Effector memory CD8-positive, alpha-beta T cell (primary cell): ENCODE data around the gene PSMD1.
A peak's percentile ranks its signal among the peaks of the same experiment; 100 is the strongest.

ENCODE experiments used
- ATAC-seq: fragments of 150-1000 bp; cut with Tn5 transposase; replicated peaks from 2 replicates; pipeline ENCODE4 v1.10.0; 2021; ENCODE audit warnings: mild to moderate bottlenecking, moderate library complexity
- DNase-seq, 3 experiments: peaks; one replicate each; pipeline ENCODE4 v3.0.0; 2021
- H3K27ac Mint-ChIP-seq, 2 donors: one replicate each; pipeline ENCODE4 v1.8.0; 2022; ENCODE audit warnings: mild to moderate bottlenecking in 2 of 2, mixed read lengths in 2 of 2, moderate library complexity in 2 of 2
- H3K27me3 Mint-ChIP-seq, 2 donors: one replicate each; pipeline ENCODE4 v1.8.0; 2022; ENCODE audit warnings: mixed read lengths in 2 of 2
- H3K36me3 Mint-ChIP-seq: one replicate; pipeline ENCODE4 v1.8.0; 2022; ENCODE audit warnings: mild to moderate bottlenecking, moderate library complexity, mixed read lengths; ENCODE audit not compliant: insufficient read depth
- H3K4me1 Mint-ChIP-seq, 2 donors: one replicate each; pipeline ENCODE4 v1.8.0; 2022; ENCODE audit warnings: low read depth in 2 of 2, mixed read lengths in 2 of 2
- H3K4me3 Mint-ChIP-seq, 2 donors: one replicate each; pipeline ENCODE4 v1.8.0; 2022; ENCODE audit warnings: mild to moderate bottlenecking in 2 of 2, mixed read lengths in 2 of 2, moderate library complexity in 2 of 2
- H3K9me3 Mint-ChIP-seq, 2 donors: one replicate each; pipeline ENCODE4 v1.8.0; 2022; ENCODE audit warnings: mixed read lengths in 2 of 2

Gene PSMD1

DNA sequence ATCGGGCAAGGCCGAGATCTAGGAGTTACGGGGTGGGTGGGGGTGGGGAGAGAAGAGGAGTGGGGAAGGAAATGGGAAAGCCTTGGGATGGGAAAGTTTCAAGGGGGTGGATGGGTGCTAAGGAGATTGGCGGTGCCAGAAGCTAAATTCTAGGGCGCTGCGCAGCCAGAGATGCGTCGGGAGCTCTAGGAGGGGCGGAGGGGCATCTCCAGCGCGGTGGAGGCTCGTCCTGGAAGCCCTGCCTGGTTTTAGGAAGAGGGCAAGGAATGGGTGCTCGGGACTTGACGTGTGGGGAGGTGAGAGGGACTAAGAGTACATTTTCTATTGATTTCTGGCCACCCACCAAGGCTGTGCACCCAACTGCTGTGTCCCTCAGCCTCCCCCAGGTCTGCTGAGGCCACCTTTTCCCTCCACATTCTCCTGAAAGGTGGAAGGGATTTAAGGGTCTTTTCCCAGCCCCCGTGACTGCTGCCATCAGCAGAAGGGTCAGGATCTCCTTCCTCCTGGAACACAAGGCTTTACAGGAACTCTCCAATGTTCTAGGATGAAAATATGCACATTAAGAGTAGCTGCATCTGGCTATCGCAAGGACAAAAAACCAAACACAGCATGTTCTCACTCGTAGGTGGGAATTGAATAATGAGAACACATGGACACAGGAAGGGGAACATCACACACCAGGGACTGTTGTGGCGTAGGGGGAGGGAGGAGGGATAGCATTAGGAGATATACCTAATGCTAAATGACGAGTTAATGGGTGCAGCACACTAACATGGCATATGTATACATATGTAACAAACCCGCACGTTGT is 18.0 kb upstream of the PSMD1 start:
- ATAC-seq (no peak), DNase-seq (no peak)
- no peak overlapping the region for H3K27ac Mint-ChIP-seq
- H3K9me3 Mint-ChIP-seq, result no peaks in the 10 kb centered on the region
- H3K4me3 Mint-ChIP-seq, result peak overlapping the region; percentile 59 to 70
- peaks cover 3% of the 10 kb centered on the region for H3K36me3 Mint-ChIP-seq
- peaks cover 71 to 82% of the 10 kb centered on the region in 2 donors for H3K27me3 Mint-ChIP-seq
- H3K4me1 Mint-ChIP-seq, result peaks cover 4 to 7% of the 10 kb centered on the region in 2 donors

DNA sequence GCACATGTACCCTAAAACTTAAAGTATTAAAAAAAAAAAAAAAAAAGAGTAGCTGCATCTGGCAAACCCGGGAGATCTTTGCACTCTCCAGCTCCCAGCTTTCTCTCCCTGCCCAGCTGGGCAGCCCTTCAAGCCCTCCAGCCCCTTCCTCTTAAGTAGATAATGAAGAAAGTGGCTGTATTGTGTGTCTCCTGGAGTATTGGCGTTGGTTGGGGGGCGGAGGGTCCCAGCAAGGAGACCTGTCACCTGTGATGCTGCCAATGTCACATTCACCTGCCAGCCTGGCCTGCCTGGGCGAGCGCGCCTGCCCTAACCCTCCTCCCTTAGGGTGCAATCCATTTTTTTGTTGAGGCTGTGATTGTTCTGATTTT is 17.4 kb upstream of the PSMD1 start:
- ATAC-seq (no peak), DNase-seq (no peak)
- no peaks in the 10 kb centered on the region for H3K9me3 Mint-ChIP-seq
- peaks cover 3% of the 10 kb centered on the region for H3K36me3 Mint-ChIP-seq
- H3K27me3 Mint-ChIP-seq, result peaks cover 65 to 76% of the 10 kb centered on the region in 2 donors
- H3K27ac Mint-ChIP-seq, result no peak overlapping the region
- H3K4me1 Mint-ChIP-seq, result peaks cover 4 to 7% of the 10 kb centered on the region in 2 donors
- H3K4me3 Mint-ChIP-seq, result no peak overlapping the region

DNA sequence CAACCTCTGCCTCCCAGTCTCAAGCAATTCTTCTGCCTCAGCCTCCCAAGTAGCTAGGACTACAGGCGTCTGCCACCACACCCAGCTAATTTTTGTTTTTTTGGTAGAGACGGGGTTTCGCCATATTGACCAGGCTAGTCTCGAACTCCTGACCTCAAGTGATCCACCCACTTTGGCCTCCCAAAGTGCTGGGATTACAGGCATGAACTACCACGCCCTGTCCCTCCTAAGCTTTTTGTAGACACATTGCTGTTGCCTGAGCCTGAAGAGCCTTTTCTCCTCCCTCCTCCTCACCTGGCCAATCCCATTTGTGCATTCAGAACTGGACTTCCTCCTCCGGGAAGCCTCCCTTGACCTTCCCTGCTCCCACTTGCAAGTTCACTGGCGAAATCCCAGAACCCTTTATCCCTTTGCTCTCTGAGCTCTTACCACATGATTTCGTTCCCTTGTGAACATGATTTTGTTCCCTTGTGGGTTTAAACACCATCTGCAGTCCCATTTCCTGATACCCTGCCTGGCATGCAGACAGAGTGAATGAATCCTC is 16.8 kb upstream of the PSMD1 start:
- Mint-ChIP-seq H3K4me1 (peaks cover 4 to 7% of the 10 kb centered on the region in 2 donors), H3K27ac (no peak overlapping the region), H3K27me3 (peaks cover 59 to 70% of the 10 kb centered on the region in 2 donors), H3K36me3 (peaks cover 3% of the 10 kb centered on the region), H3K4me3 (no peak overlapping the region), H3K9me3 (no peaks in the 10 kb centered on the region)
- no peak for ATAC-seq
- DNase-seq, result no peak

DNA sequence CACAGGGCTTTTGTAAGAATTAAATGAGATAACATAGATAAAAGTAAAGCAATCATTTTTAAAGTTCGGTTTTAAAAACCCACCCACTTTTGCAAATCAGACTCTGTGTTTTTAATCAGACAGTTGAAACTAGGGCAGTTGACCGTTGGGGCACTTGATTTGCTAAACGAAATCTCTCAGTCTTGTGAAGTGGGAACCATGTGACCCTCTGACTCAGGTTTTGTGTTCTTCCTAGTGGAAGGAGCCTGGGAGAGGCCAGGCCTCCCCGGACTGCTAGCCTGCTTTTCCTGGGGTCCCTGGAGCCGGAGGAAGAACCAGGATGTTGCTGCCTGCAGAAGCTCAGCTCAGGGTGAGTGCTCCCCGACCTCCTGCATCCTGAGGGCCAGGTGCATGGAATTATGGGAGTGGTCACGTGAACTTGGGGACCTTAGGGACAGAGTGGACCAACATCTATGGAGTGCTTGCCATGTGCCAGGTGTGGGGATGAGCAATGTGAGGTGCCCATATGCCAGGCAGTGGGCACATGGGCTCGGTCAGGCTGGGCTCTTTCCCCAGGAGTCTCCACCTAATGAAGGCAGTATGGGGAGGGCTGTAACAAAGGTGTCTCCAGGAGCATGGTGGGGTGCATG is 15.5 kb upstream of the PSMD1 start:
- ATAC-seq (no peak), DNase-seq (no peak)
- peaks cover 3% of the 10 kb centered on the region for H3K36me3 Mint-ChIP-seq
- no peaks in the 10 kb centered on the region for H3K9me3 Mint-ChIP-seq
- H3K4me1 Mint-ChIP-seq, result peaks cover 4 to 7% of the 10 kb centered on the region in 2 donors
- H3K27me3 Mint-ChIP-seq, result peaks cover 50 to 57% of the 10 kb centered on the region in 2 donors
- H3K4me3 Mint-ChIP-seq, result no peak overlapping the region
- H3K27ac Mint-ChIP-seq, result no peak overlapping the region

DNA sequence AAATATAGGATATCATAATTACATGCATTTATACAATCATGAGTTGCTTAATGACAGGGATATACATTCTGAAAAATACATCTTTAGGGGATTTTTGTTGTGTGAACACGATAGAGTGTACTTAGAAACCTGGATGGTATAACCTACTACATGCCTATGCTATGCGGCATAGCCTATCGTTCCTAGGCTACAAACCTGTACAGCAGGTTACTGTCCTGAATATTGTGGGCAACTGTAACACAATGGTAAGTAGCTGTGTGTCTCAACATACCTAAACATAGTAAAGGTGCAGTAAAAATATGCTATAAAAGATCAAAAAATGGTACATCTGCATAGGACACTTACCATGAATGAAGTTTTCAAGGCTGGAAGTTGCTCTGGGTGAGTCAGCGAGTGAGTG is 12.9 kb upstream of the PSMD1 start:
- peaks cover 33 to 55% of the 10 kb centered on the region in 2 donors for H3K27me3 Mint-ChIP-seq
- H3K4me3 Mint-ChIP-seq, result no peak overlapping the region
- H3K9me3 Mint-ChIP-seq, result no peaks in the 10 kb centered on the region
- no peak overlapping the region for H3K27ac Mint-ChIP-seq
- no peak for ATAC-seq
- H3K36me3 Mint-ChIP-seq, result no peaks in the 10 kb centered on the region
- no peak for DNase-seq
- peaks cover 0 to under 1% of the 10 kb centered on the region in 2 donors for H3K4me1 Mint-ChIP-seq

DNA sequence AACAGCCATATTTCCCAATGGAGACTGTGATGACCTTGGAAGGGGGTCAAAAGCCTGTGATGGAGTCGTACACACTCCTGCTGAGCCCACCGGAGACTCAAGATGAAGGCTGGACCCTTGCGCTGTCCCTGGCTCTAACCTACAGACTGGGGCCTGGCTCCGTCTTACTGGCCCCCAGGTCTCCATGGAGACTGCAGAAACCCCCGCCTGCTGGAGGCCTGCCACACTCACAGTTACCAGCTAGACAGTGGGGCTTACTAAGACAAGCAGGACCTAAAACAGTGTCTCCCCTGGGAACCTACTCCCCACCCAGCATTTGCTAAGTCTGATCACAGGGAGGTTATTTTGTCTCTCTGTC is 9.8 kb upstream of the PSMD1 start:
- no peak for DNase-seq
- peaks cover 2 to 24% of the 10 kb centered on the region in 2 donors for H3K27me3 Mint-ChIP-seq
- ATAC-seq, result no peak
- H3K4me3 Mint-ChIP-seq, result no peak overlapping the region
- no peak overlapping the region for H3K27ac Mint-ChIP-seq
- H3K4me1 Mint-ChIP-seq, result peaks cover 0 to 3% of the 10 kb centered on the region in 2 donors
- H3K36me3 Mint-ChIP-seq, result no peaks in the 10 kb centered on the region
- H3K9me3 Mint-ChIP-seq, result no peaks in the 10 kb centered on the region

DNA sequence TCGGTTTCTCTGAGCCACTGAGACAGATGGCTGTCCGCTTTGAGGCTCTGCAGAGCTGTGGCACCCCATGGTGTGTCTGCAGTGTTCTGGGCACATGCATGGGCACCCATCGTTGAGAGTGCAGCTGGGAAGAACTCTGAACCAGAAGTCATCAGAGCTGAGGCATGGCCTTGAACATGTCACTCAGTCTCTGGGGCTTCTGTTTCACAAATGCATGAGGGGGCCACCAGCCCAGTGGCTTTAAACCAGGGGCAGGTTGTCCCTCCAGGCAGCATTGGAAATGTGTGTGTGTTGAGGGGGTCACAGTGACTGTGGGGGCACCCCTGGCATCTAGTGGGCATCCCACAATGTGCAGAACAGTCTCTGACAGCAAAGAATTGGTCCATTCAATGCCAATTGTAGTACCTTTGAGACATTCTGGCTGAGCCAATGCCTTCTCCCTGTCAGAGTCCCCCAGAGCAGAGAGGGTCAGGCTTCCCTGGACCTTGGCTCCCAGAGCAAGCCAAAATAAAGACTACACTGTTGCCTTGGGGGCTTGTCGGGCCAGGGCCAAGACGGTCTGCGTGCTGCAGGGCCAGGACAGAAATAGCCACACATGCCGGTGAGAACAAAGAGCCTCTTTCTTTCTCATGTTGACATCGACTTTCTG is 9.3 kb upstream of the PSMD1 start:
- Mint-ChIP-seq H3K4me3 (no peak overlapping the region), H3K4me1 (peaks cover 1 to 5% of the 10 kb centered on the region in 2 donors), H3K36me3 (no peaks in the 10 kb centered on the region), H3K9me3 (no peaks in the 10 kb centered on the region), H3K27me3 (peaks cover 0 to 19% of the 10 kb centered on the region in 2 donors), H3K27ac (no peak overlapping the region)
- no peak for ATAC-seq
- no peak for DNase-seq

DNA sequence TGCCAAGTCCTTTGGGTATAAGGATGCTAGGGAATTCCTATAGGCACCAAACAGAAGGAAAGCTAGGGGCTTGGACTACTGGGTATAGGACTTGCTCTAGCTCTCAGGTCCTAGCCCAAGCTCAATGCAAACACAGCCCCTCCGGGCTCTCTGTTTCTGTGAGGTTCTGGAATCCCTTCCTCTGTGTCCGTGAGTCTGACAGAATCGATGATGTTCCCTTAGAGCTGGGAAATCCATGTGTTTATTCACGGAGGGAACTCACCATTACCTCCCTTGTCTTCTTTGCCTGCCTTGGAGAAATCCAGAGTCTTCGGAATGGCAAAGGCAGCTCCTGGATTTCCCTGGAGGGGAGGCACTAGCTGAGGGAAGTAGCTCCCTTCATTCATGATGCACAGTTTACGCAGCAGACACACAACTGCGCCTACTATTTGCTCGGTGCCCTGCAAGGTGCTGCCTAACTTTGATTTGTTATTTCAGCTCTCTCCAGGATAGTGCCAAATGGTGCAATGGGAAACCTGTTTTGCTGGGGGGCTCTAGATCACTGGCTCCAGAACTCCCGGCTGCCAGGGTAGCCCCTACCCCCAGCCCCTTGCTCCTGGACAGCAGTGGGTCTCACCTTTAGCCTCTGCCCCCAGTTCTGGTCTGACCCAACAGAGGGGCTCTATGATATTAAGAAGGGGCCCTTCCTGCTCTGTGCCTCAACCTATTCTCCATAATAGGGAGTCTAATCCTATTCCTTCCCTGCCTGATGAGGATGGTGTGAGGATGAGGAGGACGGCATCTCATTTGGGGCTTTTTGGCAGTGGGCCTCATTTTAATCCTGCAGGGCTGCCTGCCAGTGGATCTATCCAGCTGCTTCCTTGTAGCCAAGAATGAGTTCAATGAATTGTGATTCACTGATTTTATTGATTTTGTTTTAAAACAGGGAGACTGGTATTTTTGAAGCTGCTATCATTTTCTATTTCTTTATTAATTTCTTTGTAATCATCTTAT is 8.4 kb upstream of the PSMD1 start:
- H3K27ac Mint-ChIP-seq, result no peak overlapping the region
- H3K4me1 Mint-ChIP-seq, result peaks cover 9 to 12% of the 10 kb centered on the region in 2 donors
- no peak for DNase-seq
- H3K9me3 Mint-ChIP-seq, result no peaks in the 10 kb centered on the region
- no peak for ATAC-seq
- H3K4me3 Mint-ChIP-seq, result no peak overlapping the region
- peaks cover 0 to 21% of the 10 kb centered on the region in 2 donors for H3K27me3 Mint-ChIP-seq
- H3K36me3 Mint-ChIP-seq, result peaks cover 4% of the 10 kb centered on the region

DNA sequence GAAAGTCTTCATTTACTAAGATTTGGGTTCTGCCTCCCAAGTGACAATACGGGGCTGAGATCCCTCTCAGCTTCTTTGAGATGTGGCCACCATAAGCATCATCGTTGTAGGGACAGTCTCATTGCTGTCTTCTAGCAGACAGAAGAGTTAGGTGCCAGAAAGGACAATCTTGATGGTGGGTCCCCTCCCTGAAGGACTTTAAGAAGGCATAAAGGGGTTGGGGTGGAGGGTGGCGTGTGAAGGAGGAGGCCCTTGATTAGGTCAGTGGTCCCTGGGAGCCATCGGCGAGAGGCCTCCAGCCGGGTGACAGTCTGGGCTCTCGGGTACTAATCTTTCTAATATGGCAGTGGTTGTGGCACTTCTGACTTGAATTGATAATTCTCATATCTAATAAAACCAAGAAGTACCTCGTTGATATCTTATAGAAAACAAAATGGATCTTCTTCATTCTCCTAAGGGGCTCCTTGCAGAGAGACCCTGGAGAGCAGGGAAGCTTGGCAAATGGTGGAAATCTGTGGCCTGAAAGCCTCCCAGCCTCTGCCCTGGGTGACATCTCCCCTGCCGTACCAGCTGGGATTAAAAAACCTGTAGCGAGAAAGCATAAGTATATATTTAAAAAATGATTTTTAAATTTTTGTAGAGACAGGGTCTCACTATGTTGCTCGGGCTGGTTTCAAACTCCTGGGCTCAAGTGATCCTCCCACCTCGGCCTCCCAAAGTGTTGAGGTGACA is 7.2 kb upstream of the PSMD1 start:
- peaks cover 5 to 33% of the 10 kb centered on the region in 2 donors for H3K27me3 Mint-ChIP-seq
- peaks cover 8% of the 10 kb centered on the region for H3K36me3 Mint-ChIP-seq
- ATAC-seq (no peak), DNase-seq (no peak)
- H3K4me1 Mint-ChIP-seq, result peaks cover 14 to 22% of the 10 kb centered on the region in 2 donors
- no peaks in the 10 kb centered on the region for H3K9me3 Mint-ChIP-seq
- H3K27ac Mint-ChIP-seq, result no peak overlapping the region
- no peak overlapping the region for H3K4me3 Mint-ChIP-seq

DNA sequence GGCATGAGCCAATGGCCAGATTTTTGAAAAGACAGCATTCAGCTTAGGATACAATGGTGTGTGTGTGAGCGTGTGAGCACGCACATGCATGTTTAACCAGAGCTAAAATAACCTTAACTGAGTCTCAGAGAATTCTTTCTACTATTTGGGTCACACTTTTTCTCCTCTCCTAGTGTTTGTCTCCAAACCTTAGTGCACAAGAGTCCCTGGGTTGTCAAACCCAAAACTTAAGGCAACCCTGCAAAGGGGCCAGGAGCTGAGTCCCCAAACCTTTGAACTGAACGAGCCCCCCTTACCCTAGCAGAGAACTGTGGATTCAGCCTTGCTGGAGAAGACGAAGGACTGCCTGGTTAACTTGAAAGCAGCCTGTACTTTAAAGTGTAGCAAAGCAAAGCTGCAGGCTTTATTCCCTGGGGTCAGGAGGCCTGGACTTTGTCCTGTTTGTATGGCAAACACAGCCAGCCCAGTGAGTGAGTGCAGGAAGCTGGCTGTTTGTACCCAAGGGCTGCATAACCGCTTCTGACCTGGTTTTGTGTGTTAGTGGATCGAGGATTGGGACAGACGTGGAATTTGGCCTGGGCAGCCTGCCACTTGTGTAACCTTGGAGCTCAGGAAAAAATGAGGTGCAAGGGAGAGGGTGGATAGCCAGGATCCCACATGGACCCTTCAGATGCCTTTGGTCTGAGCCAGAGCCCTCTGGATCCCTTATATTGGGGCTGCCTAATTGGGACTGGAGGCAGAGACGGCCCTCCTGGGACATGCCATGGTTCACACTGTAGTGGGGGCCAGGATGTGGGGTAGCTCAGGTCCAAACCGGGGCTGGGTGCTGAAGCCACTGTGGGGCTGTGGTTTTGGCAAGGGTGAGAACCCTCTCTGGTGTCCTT is 6.4 kb upstream of the PSMD1 start:
- Mint-ChIP-seq H3K4me3 (no peak overlapping the region), H3K36me3 (peaks cover 8% of the 10 kb centered on the region), H3K27me3 (peaks cover 5 to 35% of the 10 kb centered on the region in 2 donors), H3K4me1 (peaks cover 14 to 22% of the 10 kb centered on the region in 2 donors), H3K27ac (no peak overlapping the region), H3K9me3 (no peaks in the 10 kb centered on the region)
- DNase-seq, result no peak
- peak; percentile 46 for ATAC-seq

DNA sequence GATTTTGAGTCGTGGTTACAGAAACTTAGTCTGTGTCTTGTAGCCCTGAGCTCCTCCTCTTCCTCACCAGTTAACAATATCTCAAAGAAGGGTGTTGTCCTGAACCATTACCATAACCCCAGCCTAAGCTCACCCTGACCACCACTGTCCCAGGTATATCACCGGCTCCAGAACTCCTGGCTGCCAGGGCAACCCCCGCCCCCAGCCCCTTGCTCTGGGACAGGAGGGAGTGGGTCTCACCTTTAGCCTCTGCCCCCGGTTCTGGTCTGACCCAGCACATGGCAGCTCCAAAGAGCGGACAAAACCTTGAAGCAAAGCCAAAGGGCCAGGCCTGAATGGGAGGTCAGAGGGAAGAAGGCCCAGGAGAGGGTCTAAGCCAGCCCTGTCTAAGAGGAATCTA is 5.6 kb upstream of the PSMD1 start:
- H3K9me3 Mint-ChIP-seq, result no peaks in the 10 kb centered on the region
- H3K27me3 Mint-ChIP-seq, result peaks cover 5 to 35% of the 10 kb centered on the region in 2 donors
- H3K27ac Mint-ChIP-seq, result no peak overlapping the region
- H3K4me1 Mint-ChIP-seq, result peaks cover 14 to 22% of the 10 kb centered on the region in 2 donors
- DNase-seq (no peak), ATAC-seq (no peak)
- peaks cover 8% of the 10 kb centered on the region for H3K36me3 Mint-ChIP-seq
- H3K4me3 Mint-ChIP-seq, result peak overlapping the region; percentile 46 to 48
